AG04450 (cell line): Measurements from ENCODE around the gene RAI1. TPM values are rescaled to one million over a fixed set of nuclear protein-coding genes. Genes with fewer than 3 reads are reported as not detected.

Source experiments
- CTCF ChIA-PET: fragments of 300-600, 350-600 bp; formaldehyde crosslinking; extraction: SDS; loops from one replicate; lab custom pipeline; 2022; ENCODE audit warnings: antibody characterized with exemption, inconsistent platforms; lab: Charles Lee
- POLR2A ChIA-PET: fragments of 350-600 bp; formaldehyde crosslinking; extraction: SDS; loops from one replicate; lab custom pipeline; 2021; ENCODE audit warnings: antibody characterized with exemption, inconsistent platforms; lab: Yijun Ruan, JAX
- DNase-seq: peaks from one replicate; pipeline ENCODE4 v3.0.0-alpha.2; 2011; ENCODE audit warnings: low read depth, low spot score
- H3K27ac ChIP-seq: one replicate; pipeline ENCODE4 v1.5.1; 2012; ENCODE audit warnings: low read depth, low read length, control low read depth
- H3K27me3 ChIP-seq: one replicate; pipeline ENCODE4 v1.6.0; 2012; ENCODE audit warnings: low read length; ENCODE audit not compliant: control insufficient read depth, insufficient read depth
- H3K4me3 ChIP-seq: 2 replicates; pipeline ENCODE4 v1.5.1; 2011; ENCODE audit warnings: mild to moderate bottlenecking, low read depth, low read length, control low read depth
- H3K9me3 ChIP-seq: 2 replicates; pipeline ENCODE4 v1.5.1; 2012; ENCODE audit warnings: low read length; ENCODE audit not compliant: control insufficient read depth, insufficient read depth
- CTCF ChIP-seq: IDR thresholded peaks from 2 replicates; pipeline ENCODE4 v1.5.1; 2011; ENCODE audit warnings: low read depth, low read length, control low read depth, inconsistent platforms
- polyA plus RNA-seq: library from polyadenylated mRNA; depleted of rRNA; stranded (reverse); fragments of >200 nt; gene quantifications from 2 replicates; pipeline ENCODE4 v1.2.3, GENCODE V29; 2011

RAI1 gene
- polyA plus RNA-seq, 1 experiment = 2.1 TPM

GRCh38 chr17:17792551-17793377, 111.5 kb downstream of the RAI1 start:
- ChIA-PET POLR2A (interaction anchor here (0.6 to 0.8 kb wide), 2 partner anchors 26 to 112 kb away, joined by 5 to 14 read pairs; no protein-coding TSS in a partner anchor), CTCF (interaction anchor here (0.6 kb wide), 1 partner anchor 19 kb away, joined by 3 read pairs; no protein-coding TSS in a partner anchor)
- Histone ChIP-seq H3K27me3 (no peaks in the 10 kb centered on the region), H3K4me3 (no peak overlapping the region), H3K27ac (no peak overlapping the region), H3K9me3 (no peaks in the 10 kb centered on the region; the same call in 1 of the 2 replicates)
- TF ChIP-seq CTCF = no peak
- DNase-seq = no peak

- no peak for DNase-seq
- H3K9me3 ChIP-seq = no peaks in the 10 kb centered on the region; the same call in 1 of the 2 replicates
- ChIA-PET CTCF (interaction anchor here (0.6 kb wide), 1 partner anchor 19 kb away, joined by 3 read pairs; no protein-coding TSS in a partner anchor), POLR2A (no interaction called here)
- no peak for TF ChIP-seq CTCF
- no peaks in the 10 kb centered on the region for H3K27me3 ChIP-seq
- H3K27ac ChIP-seq = no peak overlapping the region
- H3K4me3 ChIP-seq = no peak overlapping the region
These were observed 112.3 kb downstream of the RAI1 start for GRCh38 chr17:17793378-17794214.

- ChIA-PET CTCF (no interaction called here), POLR2A (no interaction called here)
- no peaks in the 10 kb centered on the region for H3K9me3 ChIP-seq
- no peaks in the 10 kb centered on the region for H3K27me3 ChIP-seq
- H3K27ac ChIP-seq = no peak overlapping the region
- no peak for TF ChIP-seq CTCF
- H3K4me3 ChIP-seq = no peak overlapping the region
- DNase-seq = no peak
These were observed 113.1 kb downstream of the RAI1 start for GRCh38 chr17:17794382-17794781.

GRCh38 chr17:17795296-17795695, 114.0 kb downstream of the RAI1 start:
- ChIA-PET CTCF (no interaction called here), POLR2A (no interaction called here)
- H3K27ac ChIP-seq = no peak overlapping the region

More at GRCh38 chr17:17795296-17795695, 114.0 kb downstream of the RAI1 start:
- Histone ChIP-seq H3K27me3 (no peaks in the 10 kb centered on the region), H3K4me3 (no peak overlapping the region), H3K9me3 (no peaks in the 10 kb centered on the region; the same call in 1 of the 2 replicates)
- no peak for TF ChIP-seq CTCF
- no peak for DNase-seq
